ENCODE results near the gene RAD21L1.

RAD21L1 gene

GRCh38 chr20:1267161-1267560 lies 41.3 kb downstream of the RAD21L1 start:
- TF ChIP-seq CTCF (IDR thresholded peaks at IDR 0.05; ENCODE audit: control insufficient read depth, insufficient read depth, low read depth, low read length, missing control alignments), result no peak
- peak overlapping the region; percentile 75 for H3K4me3 ChIP-seq (ENCODE audit: control insufficient read depth, low read depth, low read length)
- no peak for DNase-seq (ENCODE audit: low read depth)

- H3K4me3 ChIP-seq (ENCODE audit: control insufficient read depth, low read depth, low read length), result no peak overlapping the region
- no peak for DNase-seq (ENCODE audit: low read depth)
- TF ChIP-seq CTCF (IDR thresholded peaks at IDR 0.05; ENCODE audit: control insufficient read depth, insufficient read depth, low read depth, low read length, missing control alignments), result no peak
Observed at GRCh38 chr20:1267809-1268374, 42.0 kb downstream of the RAD21L1 start.

- DNase-seq (ENCODE audit: low read depth), result no peak
- no peak for TF ChIP-seq CTCF (IDR thresholded peaks at IDR 0.05; ENCODE audit: control insufficient read depth, insufficient read depth, low read depth, low read length, missing control alignments)
- no peak overlapping the region for H3K4me3 ChIP-seq (ENCODE audit: control insufficient read depth, low read depth, low read length)
Observed at GRCh38 chr20:1269235-1269634, 43.4 kb downstream of the RAD21L1 start.

GRCh38 chr20:1269850-1270249 lies 44.0 kb downstream of the RAD21L1 start:
- no peak for DNase-seq (ENCODE audit: low read depth)
- H3K4me3 ChIP-seq (ENCODE audit: control insufficient read depth, low read depth, low read length), result no peak overlapping the region
- no peak for TF ChIP-seq CTCF (IDR thresholded peaks at IDR 0.05; ENCODE audit: control insufficient read depth, insufficient read depth, low read depth, low read length, missing control alignments)

- no peak for TF ChIP-seq CTCF (IDR thresholded peaks at IDR 0.05; ENCODE audit: control insufficient read depth, insufficient read depth, low read depth, low read length, missing control alignments)
- H3K4me3 ChIP-seq (ENCODE audit: control insufficient read depth, low read depth, low read length), result no peak overlapping the region
- no peak for DNase-seq (ENCODE audit: low read depth)
Observed at GRCh38 chr20:1272368-1273100, 46.7 kb downstream of the RAD21L1 start.

GRCh38 chr20:1273366-1273765 lies 47.5 kb downstream of the RAD21L1 start:
- H3K4me3 ChIP-seq (ENCODE audit: control insufficient read depth, low read depth, low read length), result no peak overlapping the region
- TF ChIP-seq CTCF (IDR thresholded peaks at IDR 0.05; ENCODE audit: control insufficient read depth, insufficient read depth, low read depth, low read length, missing control alignments), result no peak
- no peak for DNase-seq (ENCODE audit: low read depth)

Measured in AG09309 (cell line).